ENCODE measurements around the gene TRMT61A. TPM values are rescaled to one million over a fixed set of nuclear protein-coding genes. Genes with fewer than 3 reads are reported as not detected.

The TRMT61A gene
- total and polyA plus RNA-seq, 2 of the 13 experiments (the other 11 are each of a cell fraction or from before 2014, with no cell fraction given) = 6.5 to 13.6 TPM

GRCh38 chr14:103528587-103529382 lies at the start of gene TRMT61A (continued):
- no peak for TF ChIP-seq ZNF7 (CRISPR knock-in tag; IDR thresholded peaks at IDR 0.05)
- TF ChIP-seq CHCHD3 (CRISPR knock-in tag; IDR thresholded peaks at IDR 0.05) = no peak
- TF ChIP-seq ZNF34 (CRISPR knock-in tag; IDR thresholded peaks at IDR 0.05; ENCODE audit: borderline replicate concordance) = no peak
- TF ChIP-seq TIGD3 (CRISPR knock-in tag; IDR thresholded peaks at IDR 0.05; ENCODE audit: borderline replicate concordance) = no peak
- TF ChIP-seq PREB (CRISPR knock-in tag; IDR thresholded peaks at IDR 0.05) = no peak
- no peak for TF ChIP-seq ZNF33B (CRISPR knock-in tag; IDR thresholded peaks at IDR 0.05)
- 0 out of 2 replicates have a peak, but pooled peaks have one; percentile 31 for TF ChIP-seq KLF15 (CRISPR knock-in tag; IDR thresholded peaks at IDR 0.05; ENCODE audit: borderline replicate concordance)
- TF ChIP-seq MED13 (CRISPR knock-in tag; IDR thresholded peaks at IDR 0.05) = no peak
- TF ChIP-seq TAF1 (CRISPR knock-in tag; IDR thresholded peaks at IDR 0.05) = peak; percentile 75
- TF ChIP-seq ZNF30 (CRISPR knock-in tag; IDR thresholded peaks at IDR 0.05) = no peak
- no peak for TF ChIP-seq SMC3 (IDR thresholded peaks at IDR 0.05; ENCODE audit: low read length)
- TF ChIP-seq TCF12 (IDR thresholded peaks at IDR 0.05) = no peak
- TF ChIP-seq TCF12 (CRISPR knock-in tag; IDR thresholded peaks at IDR 0.05) = 0 out of 2 replicates have a peak, but pooled peaks have one; percentile 33
- TF ChIP-seq KLF9 (CRISPR knock-in tag; IDR thresholded peaks at IDR 0.05; ENCODE audit: low read depth) = no peak
- no peak for TF ChIP-seq KDM1A (CRISPR knock-in tag; IDR thresholded peaks at IDR 0.05)
- no peak for TF ChIP-seq ZNF672 (CRISPR knock-in tag; IDR thresholded peaks at IDR 0.05)
- no peak; the same call in 1 of the 2 replicates for TF ChIP-seq NCOR1 (IDR thresholded peaks at IDR 0.05; ENCODE audit: borderline replicate concordance, low read length)
- TF ChIP-seq ZNF883 (CRISPR knock-in tag; IDR thresholded peaks at IDR 0.05; ENCODE audit: not compliant biosample characterization) = no peak
- peak; percentile 64 to 71 for TF ChIP-seq POLR2A (IDR thresholded peaks at IDR 0.05; ENCODE audit: insufficient read depth in 1 of 2, low read depth in 2 of 2, low read length in 2 of 2)
- TF ChIP-seq FOXK2 (IDR thresholded peaks at IDR 0.05) = peak; percentile 75; the same call in 1 of the 2 replicates
- TF ChIP-seq FOXO4 (CRISPR knock-in tag; conservative IDR thresholded peaks at IDR 0.05) = 0 out of 2 replicates have a peak, but pooled peaks have one; percentile 14
- no peak for TF ChIP-seq ZNF354B (CRISPR knock-in tag; IDR thresholded peaks at IDR 0.05)
- TF ChIP-seq ZNF460 (CRISPR knock-in tag; IDR thresholded peaks at IDR 0.05; ENCODE audit: borderline replicate concordance) = no peak
